Osteocyte (in vitro differentiated cells): ENCODE results near the gene GRIK2. TPM values are rescaled to one million over a fixed set of nuclear protein-coding genes. Genes with fewer than 3 reads are reported as not detected.

ENCODE experiments used
- DNase-seq: peaks from one replicate; pipeline ENCODE4 v3.0.0; 2021; ENCODE audit warnings: mixed read lengths; ENCODE audit not compliant: unreplicated experiment; ENCODE audit errors: extremely low spot score
- H3K27ac Mint-ChIP-seq: one replicate; pipeline ENCODE4 v1.8.0; 2021; ENCODE audit warnings: mild to moderate bottlenecking, mixed read lengths; ENCODE audit not compliant: unreplicated experiment
- H3K27me3 Mint-ChIP-seq: one replicate; pipeline ENCODE4 v1.8.0; 2021; ENCODE audit warnings: mixed read lengths; ENCODE audit not compliant: unreplicated experiment
- H3K36me3 Mint-ChIP-seq: one replicate; pipeline ENCODE4 v1.8.0; 2021; ENCODE audit warnings: mixed read lengths; ENCODE audit not compliant: unreplicated experiment
- H3K4me1 Mint-ChIP-seq: one replicate; pipeline ENCODE4 v1.8.0; 2021; ENCODE audit warnings: mixed read lengths; ENCODE audit not compliant: unreplicated experiment
- H3K4me3 Mint-ChIP-seq: one replicate; pipeline ENCODE4 v1.8.0; 2021; ENCODE audit warnings: mild to moderate bottlenecking, moderate library complexity, mixed read lengths; ENCODE audit not compliant: unreplicated experiment
- H3K9me3 Mint-ChIP-seq: one replicate; pipeline ENCODE4 v1.8.0; 2021; ENCODE audit warnings: mixed read lengths; ENCODE audit not compliant: unreplicated experiment
- CTCF ChIP-seq: fragments of 200-600 bp; sonication (generic); IDR thresholded peaks from 2 replicates; pipeline ENCODE4 v1.5.0; 2021; ENCODE audit warnings: antibody characterized with exemption, mild to moderate bottlenecking, moderate library complexity
- total RNA-seq: library from RNA; stranded (reverse); gene quantifications from 2 replicates; pipeline ENCODE4 v1.2.1, GENCODE V29; 2021

Gene GRIK2
- total RNA-seq, 1 donor from 2014 or later = 7.1 TPM

- Mint-ChIP-seq H3K9me3 (no peaks in the 10 kb centered on the region), H3K27me3 (no peaks in the 10 kb centered on the region), H3K27ac (no peak overlapping the region), H3K36me3 (no peaks in the 10 kb centered on the region), H3K4me1 (no peaks in the 10 kb centered on the region), H3K4me3 (no peak overlapping the region)
- no peak for DNase-seq
- no peak for TF ChIP-seq CTCF
Observed at GRCh38 chr6:101705866-101706265, 312.4 kb downstream of the GRIK2 start.

- Mint-ChIP-seq H3K27ac (no peak overlapping the region), H3K36me3 (no peaks in the 10 kb centered on the region), H3K27me3 (no peaks in the 10 kb centered on the region), H3K4me3 (no peak overlapping the region), H3K9me3 (no peaks in the 10 kb centered on the region), H3K4me1 (no peaks in the 10 kb centered on the region)
- no peak for TF ChIP-seq CTCF
- no peak for DNase-seq
Observed at GRCh38 chr6:101706576-101706975, 313.1 kb downstream of the GRIK2 start.

- Mint-ChIP-seq H3K36me3 (no peaks in the 10 kb centered on the region), H3K9me3 (no peaks in the 10 kb centered on the region), H3K27ac (no peak overlapping the region), H3K4me1 (no peaks in the 10 kb centered on the region), H3K4me3 (no peak overlapping the region), H3K27me3 (no peaks in the 10 kb centered on the region)
- no peak for DNase-seq
- no peak for TF ChIP-seq CTCF
Observed at GRCh38 chr6:101711518-101711917, 318.0 kb downstream of the GRIK2 start.

GRCh38 chr6:101716387-101716786 is 322.9 kb downstream of the GRIK2 start:
- Mint-ChIP-seq H3K27me3 (no peaks in the 10 kb centered on the region), H3K9me3 (no peaks in the 10 kb centered on the region), H3K27ac (no peak overlapping the region), H3K36me3 (no peaks in the 10 kb centered on the region), H3K4me3 (no peak overlapping the region), H3K4me1 (peaks cover 3% of the 10 kb centered on the region)
- DNase-seq = no peak
- TF ChIP-seq CTCF = no peak

- no peak for DNase-seq
- no peak overlapping the region for H3K4me3 Mint-ChIP-seq
- TF ChIP-seq CTCF = no peak
- H3K27ac Mint-ChIP-seq = no peak overlapping the region
- H3K4me1 Mint-ChIP-seq = peaks cover 5% of the 10 kb centered on the region
- H3K27me3 Mint-ChIP-seq = no peaks in the 10 kb centered on the region
- no peaks in the 10 kb centered on the region for H3K9me3 Mint-ChIP-seq
- H3K36me3 Mint-ChIP-seq = no peaks in the 10 kb centered on the region
Observed at GRCh38 chr6:101716810-101717209, 323.3 kb downstream of the GRIK2 start.
